ENCODE data around the gene RND3. TPM values are rescaled to one million over a fixed set of nuclear protein-coding genes. Genes with fewer than 3 reads are reported as not detected.

Gene RND3
- total RNA-seq, 1 donor from 2014 or later: 62.1 TPM

GRCh38 chr2:150424406-150424805 is 63.1 kb downstream of the RND3 start:
- no peaks in the 10 kb centered on the region for H3K9me3 ChIP-seq
- no peak overlapping the region for H3K4me3 ChIP-seq
- no peak for DNase-seq (ENCODE audit: extremely low spot score in 2 of 2)
- intact Hi-C loops (cut with DNase I): no loop called here
- H3K4me1 ChIP-seq: no peaks in the 10 kb centered on the region
- H3K27me3 ChIP-seq: no peaks in the 10 kb centered on the region
- no peak overlapping the region for H3K27ac ChIP-seq
- TF ChIP-seq POLR2A (IDR thresholded peaks at IDR 0.05) (no peak), CTCF (IDR thresholded peaks at IDR 0.05) (no peak), POLR2AphosphoS5 (IDR thresholded peaks at IDR 0.05; ENCODE audit: insufficient read depth in 1 of 2, low read depth in 1 of 2) (no peak)
- no peaks in the 10 kb centered on the region for H3K36me3 ChIP-seq

DNA sequence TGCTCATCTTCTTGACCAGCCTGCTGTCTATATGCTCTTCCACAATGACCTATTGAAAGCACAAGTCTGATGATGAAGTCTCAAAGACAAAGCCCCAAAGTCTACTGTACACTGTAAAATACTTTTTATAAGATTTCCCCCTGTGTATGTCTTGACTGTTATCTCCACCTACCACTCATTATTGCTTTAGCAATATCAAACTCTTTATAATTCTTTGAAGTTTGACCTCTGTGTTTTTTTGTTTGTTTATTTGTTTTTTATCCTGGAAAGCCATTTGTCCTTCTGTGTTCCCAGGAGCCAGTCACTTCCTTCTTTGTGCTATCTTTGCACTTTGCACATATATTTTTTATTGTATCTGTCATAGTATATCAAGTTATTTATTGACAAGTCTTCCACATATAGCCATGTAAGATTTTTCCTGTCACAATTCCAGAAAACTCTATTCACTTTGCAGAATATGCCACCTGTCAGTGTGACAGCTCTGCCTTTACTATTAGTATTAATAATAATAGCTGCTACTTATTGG is 66.3 kb downstream of the RND3 start:
- intact Hi-C loops (cut with DNase I): no loop called here
- no peak for DNase-seq (ENCODE audit: extremely low spot score in 2 of 2)
- H3K27ac ChIP-seq: no peak overlapping the region
- no peaks in the 10 kb centered on the region for H3K9me3 ChIP-seq
- H3K4me3 ChIP-seq: no peak overlapping the region
- no peaks in the 10 kb centered on the region for H3K36me3 ChIP-seq
- no peaks in the 10 kb centered on the region for H3K4me1 ChIP-seq
- no peaks in the 10 kb centered on the region for H3K27me3 ChIP-seq
- TF ChIP-seq CTCF (IDR thresholded peaks at IDR 0.05) (no peak), POLR2A (IDR thresholded peaks at IDR 0.05) (no peak), POLR2AphosphoS5 (IDR thresholded peaks at IDR 0.05; ENCODE audit: insufficient read depth in 1 of 2, low read depth in 1 of 2) (no peak)

GRCh38 chr2:150418916-150419315 is 68.6 kb downstream of the RND3 start:
- no peaks in the 10 kb centered on the region for H3K27me3 ChIP-seq
- no peak overlapping the region for H3K27ac ChIP-seq
- H3K4me3 ChIP-seq: no peak overlapping the region
- intact Hi-C loops (cut with DNase I): no loop called here
- DNase-seq (ENCODE audit: extremely low spot score in 2 of 2): no peak
- no peaks in the 10 kb centered on the region for H3K4me1 ChIP-seq
- no peaks in the 10 kb centered on the region for H3K9me3 ChIP-seq
- TF ChIP-seq POLR2A (IDR thresholded peaks at IDR 0.05) (no peak), POLR2AphosphoS5 (IDR thresholded peaks at IDR 0.05; ENCODE audit: insufficient read depth in 1 of 2, low read depth in 1 of 2) (no peak), CTCF (IDR thresholded peaks at IDR 0.05) (no peak)
- H3K36me3 ChIP-seq: no peaks in the 10 kb centered on the region

Measured in vagina (tissue), 2 donors.